Panc1 (cell line): Measurements from ENCODE around the gene NRBP1. TPM values are rescaled to one million over a fixed set of nuclear protein-coding genes. Genes with fewer than 3 reads are reported as not detected.

Source experiments
- ATAC-seq: fragments of 200-7000 bp; cut with Tn5 transposase; 2 replicates; pipeline ENCODE4 v1.9.1; 2020; ENCODE audit warnings: mild to moderate bottlenecking, moderate library complexity
- BruUV-seq: library from RNA; stranded (reverse); fragments of 400-500 nt; replicated peaks from 2 replicates; lab custom pipeline; 2021; lab: Mats Ljungman, UMichigan
- CTCF ChIA-PET: fragments of 300-600 bp; sonication (Branson Sonifier 250); formaldehyde crosslinking; loops from one replicate; lab custom pipeline; 2022; ENCODE audit warnings: antibody characterized with exemption; lab: Charles Lee
- POLR2A ChIA-PET: fragments of 300-600 bp; sonication (Branson Sonifier 250); formaldehyde crosslinking; loops from one replicate; lab custom pipeline; 2022; ENCODE audit warnings: antibody characterized with exemption; lab: Charles Lee
- DNase-seq: peaks from one replicate; pipeline ENCODE4 v3.0.0-alpha.2; 2010; ENCODE audit warnings: low read depth, low spot score
- H3K27ac ChIP-seq: 2 replicates; pipeline ENCODE4 v1.5.1; 2011; ENCODE audit warnings: mild to moderate bottlenecking, low read length, inconsistent platforms
- H3K27me3 ChIP-seq: fragments of 200-500 bp; sonication (Bioruptor generic); 2 replicates; pipeline ENCODE4 v1.6.0; 2014; ENCODE audit warnings: low read length, inconsistent platforms; ENCODE audit not compliant: control insufficient read depth, insufficient read depth
- H3K36me3 ChIP-seq: fragments of 200-500 bp; sonication (Bioruptor generic); 2 replicates; pipeline ENCODE4 v1.5.1; 2014; ENCODE audit warnings: inconsistent platforms, mild to moderate bottlenecking, low read length, moderate library complexity; ENCODE audit not compliant: control insufficient read depth, insufficient read depth
- H3K4me1 ChIP-seq: 2 replicates; pipeline ENCODE4 v1.5.1; 2011; ENCODE audit warnings: inconsistent platforms, mild to moderate bottlenecking, low read length, moderate library complexity; ENCODE audit not compliant: control insufficient read depth, insufficient read depth
- H3K4me3 ChIP-seq, 2 experiments: 2 replicates each; pipeline ENCODE4 v1.5.1; 2011 to 2012; ENCODE audit warnings: low read depth in 2 of 2, low read length in 2 of 2, mild to moderate bottlenecking in 2 of 2, inconsistent platforms in 1 of 2, moderate library complexity in 1 of 2
- H3K9me3 ChIP-seq: fragments of 200-500 bp; sonication (Bioruptor generic); 2 replicates; pipeline ENCODE4 v1.5.1; 2014; ENCODE audit warnings: low read depth, mild to moderate bottlenecking, inconsistent platforms, low read length, moderate library complexity; ENCODE audit not compliant: control insufficient read depth, insufficient read depth
- POLR2AphosphoS5 ChIP-seq: IDR thresholded peaks from 2 replicates; pipeline ENCODE4 v1.6.1; 2012; ENCODE audit warnings: mild to moderate bottlenecking, low read depth, low read length, moderate library complexity
- SIN3A ChIP-seq: IDR thresholded peaks from 2 replicates; pipeline ENCODE4 v1.6.1; 2012; ENCODE audit warnings: low read depth, mild to moderate bottlenecking, low read length, moderate library complexity, borderline replicate concordance; ENCODE audit not compliant: insufficient read depth
- TCF7L2 ChIP-seq: IDR thresholded peaks from 2 replicates; pipeline ENCODE4 v1.6.1; 2011; ENCODE audit warnings: mild to moderate bottlenecking, low read depth, low read length, inconsistent platforms
- in situ Hi-C: cut with HindIII; loops from 2 replicates; pipeline ENCODE4 v1.10.0; 2016; ENCODE audit warnings: low sequenced_read_pairs, low pct_unique_long_range_greater_than_20kb
- intact Hi-C: fragments of 100-400 bp; cut with micrococcal nuclease; formaldehyde crosslinking; loops from one replicate; pipeline ENCODE4 v1.10.0; 2022; ENCODE audit not compliant: unreplicated experiment
- total RNA-seq: library from RNA; stranded (reverse); gene quantifications from one replicate; pipeline ENCODE4 v1.2.1, GENCODE V29; 2021; ENCODE audit not compliant: unreplicated experiment
- TF ChIP-seq, protein P1 (sequence below), 2 experiments: IDR thresholded peaks; 2 replicates each; pipeline ENCODE4 v1.6.1; 2011 to 2012; ENCODE audit warnings: low read depth in 2 of 2, control low read depth in 1 of 2, low read length in 1 of 2, mild to moderate bottlenecking in 1 of 2, moderate library complexity in 1 of 2; ENCODE audit not compliant: insufficient read depth in 1 of 2
- TF ChIP-seq, protein P2 (sequence below): fragments of 450-650 bp; IDR thresholded peaks from 2 replicates; pipeline ENCODE4 v1.5.1; 2017; ENCODE audit warnings: mild to moderate bottlenecking

The NRBP1 gene
- total RNA-seq, 1 experiment from 2014 or later: 103 TPM

DNA sequence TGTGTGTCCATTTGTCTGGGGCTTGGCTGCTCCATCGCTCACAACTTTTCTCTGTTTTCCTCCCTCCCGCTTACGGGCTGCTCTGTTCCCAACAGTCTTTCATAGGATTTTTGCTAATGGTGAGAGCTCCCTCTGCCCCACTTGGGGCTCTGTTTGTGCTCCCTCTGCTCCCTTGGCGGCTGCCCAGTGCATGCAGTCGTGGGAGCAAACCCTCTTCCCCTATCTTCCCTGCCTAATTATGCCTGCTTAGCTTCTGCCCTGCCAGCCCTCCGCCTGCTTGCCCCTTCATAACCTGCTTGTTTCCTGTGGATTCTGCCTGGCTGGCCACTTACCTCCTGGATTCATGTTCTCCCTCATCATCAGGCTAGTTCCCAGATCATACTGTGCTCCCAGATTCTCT is 7.2 kb downstream of the NRBP1 start:
- TF ChIP-seq SIN3A (no peak), POLR2AphosphoS5 (no peak), TCF7L2 (no peak)
- TF ChIP-seq, protein P1, sequence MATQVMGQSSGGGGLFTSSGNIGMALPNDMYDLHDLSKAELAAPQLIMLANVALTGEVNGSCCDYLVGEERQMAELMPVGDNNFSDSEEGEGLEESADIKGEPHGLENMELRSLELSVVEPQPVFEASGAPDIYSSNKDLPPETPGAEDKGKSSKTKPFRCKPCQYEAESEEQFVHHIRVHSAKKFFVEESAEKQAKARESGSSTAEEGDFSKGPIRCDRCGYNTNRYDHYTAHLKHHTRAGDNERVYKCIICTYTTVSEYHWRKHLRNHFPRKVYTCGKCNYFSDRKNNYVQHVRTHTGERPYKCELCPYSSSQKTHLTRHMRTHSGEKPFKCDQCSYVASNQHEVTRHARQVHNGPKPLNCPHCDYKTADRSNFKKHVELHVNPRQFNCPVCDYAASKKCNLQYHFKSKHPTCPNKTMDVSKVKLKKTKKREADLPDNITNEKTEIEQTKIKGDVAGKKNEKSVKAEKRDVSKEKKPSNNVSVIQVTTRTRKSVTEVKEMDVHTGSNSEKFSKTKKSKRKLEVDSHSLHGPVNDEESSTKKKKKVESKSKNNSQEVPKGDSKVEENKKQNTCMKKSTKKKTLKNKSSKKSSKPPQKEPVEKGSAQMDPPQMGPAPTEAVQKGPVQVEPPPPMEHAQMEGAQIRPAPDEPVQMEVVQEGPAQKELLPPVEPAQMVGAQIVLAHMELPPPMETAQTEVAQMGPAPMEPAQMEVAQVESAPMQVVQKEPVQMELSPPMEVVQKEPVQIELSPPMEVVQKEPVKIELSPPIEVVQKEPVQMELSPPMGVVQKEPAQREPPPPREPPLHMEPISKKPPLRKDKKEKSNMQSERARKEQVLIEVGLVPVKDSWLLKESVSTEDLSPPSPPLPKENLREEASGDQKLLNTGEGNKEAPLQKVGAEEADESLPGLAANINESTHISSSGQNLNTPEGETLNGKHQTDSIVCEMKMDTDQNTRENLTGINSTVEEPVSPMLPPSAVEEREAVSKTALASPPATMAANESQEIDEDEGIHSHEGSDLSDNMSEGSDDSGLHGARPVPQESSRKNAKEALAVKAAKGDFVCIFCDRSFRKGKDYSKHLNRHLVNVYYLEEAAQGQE (IDR thresholded peaks at IDR 0.05; ENCODE audit: insufficient read depth in 1 of 2, low read depth in 2 of 2, low read length in 1 of 2): no peak
- TF ChIP-seq, protein P2, sequence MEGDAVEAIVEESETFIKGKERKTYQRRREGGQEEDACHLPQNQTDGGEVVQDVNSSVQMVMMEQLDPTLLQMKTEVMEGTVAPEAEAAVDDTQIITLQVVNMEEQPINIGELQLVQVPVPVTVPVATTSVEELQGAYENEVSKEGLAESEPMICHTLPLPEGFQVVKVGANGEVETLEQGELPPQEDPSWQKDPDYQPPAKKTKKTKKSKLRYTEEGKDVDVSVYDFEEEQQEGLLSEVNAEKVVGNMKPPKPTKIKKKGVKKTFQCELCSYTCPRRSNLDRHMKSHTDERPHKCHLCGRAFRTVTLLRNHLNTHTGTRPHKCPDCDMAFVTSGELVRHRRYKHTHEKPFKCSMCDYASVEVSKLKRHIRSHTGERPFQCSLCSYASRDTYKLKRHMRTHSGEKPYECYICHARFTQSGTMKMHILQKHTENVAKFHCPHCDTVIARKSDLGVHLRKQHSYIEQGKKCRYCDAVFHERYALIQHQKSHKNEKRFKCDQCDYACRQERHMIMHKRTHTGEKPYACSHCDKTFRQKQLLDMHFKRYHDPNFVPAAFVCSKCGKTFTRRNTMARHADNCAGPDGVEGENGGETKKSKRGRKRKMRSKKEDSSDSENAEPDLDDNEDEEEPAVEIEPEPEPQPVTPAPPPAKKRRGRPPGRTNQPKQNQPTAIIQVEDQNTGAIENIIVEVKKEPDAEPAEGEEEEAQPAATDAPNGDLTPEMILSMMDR: no peak
- H3K27ac ChIP-seq: no peak overlapping the region
- POLR2A ChIA-PET: interaction anchor here (0.6 kb wide), 1 partner anchor 117 kb away, joined by 6 read pairs; no protein-coding TSS in a partner anchor
- no TSS peak for BruUV-seq
- no peaks in the 10 kb centered on the region for H3K27me3 ChIP-seq
- ATAC-seq (no peak), DNase-seq (no peak)
- no peaks in the 10 kb centered on the region for H3K9me3 ChIP-seq
- in situ Hi-C loops: no loop called here
- H3K4me3 ChIP-seq: no peak overlapping the region
- H3K36me3 ChIP-seq: peaks cover 27% of the 10 kb centered on the region
- no peaks in the 10 kb centered on the region for H3K4me1 ChIP-seq
- intact Hi-C loops: no loop called here
- CTCF ChIA-PET: no interaction called here

- ChIA-PET CTCF (no interaction called here), POLR2A (interaction anchor here (0.6 kb wide), 1 partner anchor 35 kb away, joined by 3 read pairs; no protein-coding TSS in a partner anchor)
- Histone ChIP-seq H3K27me3 (no peaks in the 10 kb centered on the region), H3K27ac (no peak overlapping the region), H3K4me1 (no peaks in the 10 kb centered on the region), H3K4me3 (no peak overlapping the region), H3K9me3 (no peaks in the 10 kb centered on the region), H3K36me3 (peaks cover 13% of the 10 kb centered on the region)
- intact Hi-C loops: no loop called here
- TSS peak; percentile 22 for BruUV-seq
- ATAC-seq: 0 out of 2 replicates have a peak, but pooled peaks have one; percentile 27
- in situ Hi-C loops: no loop called here
- TF ChIP-seq POLR2AphosphoS5 (no peak), SIN3A (no peak), TCF7L2 (no peak)
- TF ChIP-seq, protein P2: no peak
- TF ChIP-seq, protein P1 (IDR thresholded peaks at IDR 0.05; ENCODE audit: insufficient read depth in 1 of 2, low read depth in 2 of 2, low read length in 1 of 2): no peak
- DNase-seq: no peak
Measured at GRCh38 chr2:27441226-27441926, 12.9 kb downstream of the NRBP1 start.
